Keratinocyte (primary cell): ENCODE measurements around the gene MBNL2. TPM values are rescaled to one million over a fixed set of nuclear protein-coding genes. Genes with fewer than 3 reads are reported as not detected.

ENCODE experiments used
- DNase-seq: peaks from one replicate; pipeline ENCODE4 v3.0.0-alpha.2; 2011; ENCODE audit warnings: low read depth, missing footprints, low spot score
- FAIRE-seq: peaks from 2 replicates; lab custom pipeline; 2011; peaks lifted over from hg19 to GRCh38; lab: Jason Lieb, UNC
- H2AFZ ChIP-seq: 2 replicates; pipeline ENCODE4 v1.6.0; 2012; ENCODE audit warnings: low read length, control low read depth, inconsistent platforms; ENCODE audit not compliant: control insufficient read depth
- H3K27ac ChIP-seq: 2 replicates; pipeline ENCODE4 v1.5.1; 2011; ENCODE audit warnings: low read length; ENCODE audit not compliant: control insufficient read depth, insufficient read depth
- H3K27me3 ChIP-seq: 3 replicates; pipeline ENCODE4 v1.6.0; 2011; ENCODE audit warnings: low read length; ENCODE audit not compliant: control insufficient read depth, insufficient read depth; ENCODE audit errors: extremely low read depth
- H3K36me3 ChIP-seq, 2 experiments: 2 replicates in 1 of 2; 3 replicates in 1 of 2; pipeline ENCODE4 v1.5.1; 2011; ENCODE audit warnings: low read length in 2 of 2, mild to moderate bottlenecking in 1 of 2; ENCODE audit not compliant: control insufficient read depth in 2 of 2, insufficient read depth in 2 of 2; ENCODE audit errors: extremely low read depth in 1 of 2
- H3K4me1 ChIP-seq: 3 replicates; pipeline ENCODE4 v1.5.1; 2011; ENCODE audit warnings: low read length; ENCODE audit not compliant: control insufficient read depth, insufficient read depth; ENCODE audit errors: extremely low read depth
- H3K4me2 ChIP-seq: 3 replicates; pipeline ENCODE4 v1.6.0; 2011; ENCODE audit warnings: low read depth, low read length; ENCODE audit not compliant: control insufficient read depth, insufficient read depth; ENCODE audit errors: extremely low read depth
- H3K4me3 ChIP-seq, 3 experiments: fragments of 200-600 bp in 1 of 3; sonication (generic) in 1 of 3; 2 replicates in 2 of 3; 3 replicates in 1 of 3; pipeline ENCODE4 v1.5.1; 2011 to 2016; ENCODE audit warnings: low read length in 3 of 3, mild to moderate bottlenecking in 3 of 3, control low read depth in 2 of 3, inconsistent platforms in 1 of 3, low read depth in 1 of 3, mixed read lengths in 1 of 3, mixed run types in 1 of 3, moderate library complexity in 1 of 3; ENCODE audit not compliant: control insufficient read depth in 2 of 3, insufficient read depth in 2 of 3; ENCODE audit errors: extremely low read depth in 1 of 3
- H3K79me2 ChIP-seq: 2 replicates; pipeline ENCODE4 v1.6.0; 2012; ENCODE audit warnings: low read length; ENCODE audit not compliant: control insufficient read depth, insufficient read depth
- H3K9ac ChIP-seq: 3 replicates; pipeline ENCODE4 v1.6.0; 2011; ENCODE audit warnings: low read length; ENCODE audit not compliant: control insufficient read depth, insufficient read depth; ENCODE audit errors: extremely low read depth
- H3K9me1 ChIP-seq: 3 replicates; pipeline ENCODE4 v1.6.0; 2011; ENCODE audit warnings: low read length; ENCODE audit not compliant: control insufficient read depth, insufficient read depth; ENCODE audit errors: extremely low read depth
- H3K9me3 ChIP-seq: 2 replicates; pipeline ENCODE4 v1.5.1; 2012; ENCODE audit warnings: low read depth, low read length; ENCODE audit not compliant: control insufficient read depth
- H4K20me1 ChIP-seq: 3 replicates; pipeline ENCODE4 v1.6.0; 2011; ENCODE audit warnings: low read length; ENCODE audit not compliant: control insufficient read depth, insufficient read depth; ENCODE audit errors: extremely low read depth
- CTCF ChIP-seq, 3 experiments: IDR thresholded peaks in 1 of 3; conservative IDR thresholded peaks in 1 of 3; optimal IDR thresholded peaks in 1 of 3; 2 replicates in 2 of 3; 3 replicates in 1 of 3; pipeline versions ENCODE3 to v1.5.1; 2011; ENCODE audit warnings: low read length in 3 of 3, mild to moderate bottlenecking in 3 of 3, moderate library complexity in 2 of 3, control low read depth in 1 of 3, inconsistent platforms in 1 of 3; ENCODE audit not compliant: insufficient read depth in 2 of 3; ENCODE audit errors: extremely low read depth in 1 of 3
- EZH2 ChIP-seq: IDR thresholded peaks from one replicate; pipeline ENCODE4 v1.6.1; 2012; ENCODE audit warnings: inconsistent platforms, mild to moderate bottlenecking, low read length, moderate library complexity
- dilution Hi-C: fragments of 300-500 bp; cut with MboI; formaldehyde crosslinking; loops from one replicate; pipeline ENCODE4 v1.7.0; 2020; ENCODE audit warnings: low sequenced_read_pairs; ENCODE audit not compliant: extremely low pct_ligation_motif_present
- polyA plus RNA-seq, 5 experiments: library from polyadenylated mRNA; depleted of rRNA in 3 of 5; stranded (reverse) in 3 of 5; stranded (forward) in 1 of 5; unstranded in 1 of 5; fragments of >200 nt; gene quantifications; 1 replicate in 1 of 5; 2 replicates in 3 of 5; 3 replicates in 1 of 5; pipeline versions ENCODE4 v1.2.1 to v1.2.3, GENCODE V29; 2011 to 2012; ENCODE audit warnings: missing spikeins in 2 of 5, low read depth in 1 of 5, low replicate concordance in 1 of 5

MBNL2 gene
- polyA plus RNA-seq, 1 donor (not counting 4 experiments of a cell fraction or from before 2014, with no cell fraction given), result 28.4 TPM

GRCh38 chr13:97223711-97224541 is 1.8 kb downstream of the MBNL2 start:
- H3K79me2 ChIP-seq, result peaks cover 57% of the 10 kb centered on the region
- H3K27me3 ChIP-seq, result no peaks in the 10 kb centered on the region
- H3K9me1 ChIP-seq, result no peaks in the 10 kb centered on the region
- peak overlapping the region; percentile 87 for H3K9ac ChIP-seq
- peaks cover 37% of the 10 kb centered on the region for H3K4me1 ChIP-seq
- DNase-seq, result peak; percentile 52
- dilution Hi-C loops, result no loop called here
- H3K9me3 ChIP-seq, result no peaks in the 10 kb centered on the region
- peak overlapping the region; percentile 64 to 90 (median 83) for H3K4me3 ChIP-seq
- H2AFZ ChIP-seq, result no peak overlapping the region
- H4K20me1 ChIP-seq, result no peaks in the 10 kb centered on the region
- FAIRE-seq, result no peak
- peak overlapping the region; percentile 98 for H3K4me2 ChIP-seq
- peak overlapping the region; percentile 92 for H3K27ac ChIP-seq
- TF ChIP-seq CTCF (optimal IDR thresholded peaks at IDR 0.05 in 1 of 3, IDR thresholded peaks at IDR 0.05 in 1 of 3, conservative IDR thresholded peaks at IDR 0.05 in 1 of 3; ENCODE audit: extremely low read depth in 1 of 3, insufficient read depth in 2 of 3, low read length in 3 of 3), result no peak
- TF ChIP-seq EZH2, result no peak
- H3K36me3 ChIP-seq, result no peaks in the 10 kb centered on the region

- peak overlapping the region; percentile 92 for H3K27ac ChIP-seq
- H3K4me3 ChIP-seq, result peak overlapping the region; percentile 64 to 90 (median 83)
- FAIRE-seq (no peak), DNase-seq (no peak)
- H3K36me3 ChIP-seq, result no peaks in the 10 kb centered on the region
- dilution Hi-C loops, result no loop called here
- peaks cover 42% of the 10 kb centered on the region for H3K4me1 ChIP-seq
- H2AFZ ChIP-seq, result no peak overlapping the region
- H3K4me2 ChIP-seq, result peak overlapping the region; percentile 98
- H3K9me3 ChIP-seq, result no peaks in the 10 kb centered on the region
- H3K79me2 ChIP-seq, result peaks cover 64% of the 10 kb centered on the region
- no peaks in the 10 kb centered on the region for H3K27me3 ChIP-seq
- H4K20me1 ChIP-seq, result no peaks in the 10 kb centered on the region
- no peaks in the 10 kb centered on the region for H3K9me1 ChIP-seq
- TF ChIP-seq EZH2 (no peak), CTCF (optimal IDR thresholded peaks at IDR 0.05 in 1 of 3, IDR thresholded peaks at IDR 0.05 in 1 of 3, conservative IDR thresholded peaks at IDR 0.05 in 1 of 3; ENCODE audit: extremely low read depth in 1 of 3, insufficient read depth in 2 of 3, low read length in 3 of 3) (no peak)
- peak overlapping the region; percentile 87 for H3K9ac ChIP-seq
Measured at GRCh38 chr13:97224544-97225300, 2.6 kb downstream of the MBNL2 start.
